ENCODE measurements around the gene CCDC154. TPM values are rescaled to one million over a fixed set of nuclear protein-coding genes. Genes with fewer than 3 reads are reported as not detected.
"Not testable (repeated sequence)": the region's sequence is repeated elsewhere in the genome, so short reads cannot be mapped to it uniquely, and the experiment has no call there.

Gene CCDC154
- polyA plus RNA-seq, 3 donors = 0.24 to 0.56 (median 0.55) TPM

- 60 to 84% (median 82%) methylated on average over 31 to 38 of the region's 38 CpGs for WGBS, 3 donors
- no peak overlapping the region for H3K27ac ChIP-seq (ENCODE audit: low read depth, low read length)
Measured at GRCh38 chr16:1443403-1443973, 868 bp downstream of the CCDC154 start.

GRCh38 chr16:1442697-1443096, 1.7 kb downstream of the CCDC154 start:
- WGBS, 3 donors = 68 to 89% (median 84%) methylated on average over 16 to 24 of the region's 24 CpGs
- H3K27ac ChIP-seq (ENCODE audit: low read depth, low read length) = no peak overlapping the region

GRCh38 chr16:1441391-1441829, 2.9 kb downstream of the CCDC154 start:
- H3K27ac ChIP-seq (ENCODE audit: low read depth, low read length) = no peak overlapping the region
- WGBS, 3 donors = 69 to 77% (median 73%) methylated on average over 21 to 22 of the region's 22 CpGs

- H3K27ac ChIP-seq (ENCODE audit: low read depth, low read length) = not testable (repeated sequence)
- WGBS, 3 donors = 92 to 93% (median 93%) methylated on average over 4 of the region's 4 CpGs
Measured at GRCh38 chr16:1439699-1440074, 4.7 kb downstream of the CCDC154 start.

- H3K27ac ChIP-seq (ENCODE audit: low read depth, low read length) = no peak overlapping the region
- 81 to 86% (median 83%) methylated on average over 25 to 27 of the region's 27 CpGs for WGBS, 3 donors
Measured at GRCh38 chr16:1439058-1439698, 5.2 kb downstream of the CCDC154 start.

GRCh38 chr16:1438229-1439057, 5.9 kb downstream of the CCDC154 start:
- 82 to 86% (median 83%) methylated on average over 32 to 35 of the region's 35 CpGs for WGBS, 3 donors
- H3K27ac ChIP-seq (ENCODE audit: low read depth, low read length) = no peak overlapping the region

- 89 to 91% (median 89%) methylated on average over 17 to 22 of the region's 22 CpGs for WGBS, 3 donors
- H3K27ac ChIP-seq (ENCODE audit: low read depth, low read length) = no peak overlapping the region
Measured at GRCh38 chr16:1437606-1438005, 6.8 kb downstream of the CCDC154 start.

- H3K27ac ChIP-seq (ENCODE audit: low read depth, low read length) = no peak overlapping the region
- WGBS, 3 donors = 90 to 93% (median 91%) methylated on average over 47 of the region's 47 CpGs
Measured at GRCh38 chr16:1436731-1437355, 7.5 kb downstream of the CCDC154 start.

GRCh38 chr16:1435921-1436697, 8.2 kb downstream of the CCDC154 start:
- no peak overlapping the region for H3K27ac ChIP-seq (ENCODE audit: low read depth, low read length)
- 80 to 87% (median 84%) methylated on average over 28 to 32 of the region's 32 CpGs for WGBS, 3 donors

GRCh38 chr16:1434644-1435592, 9.4 kb downstream of the CCDC154 start:
- no peak overlapping the region for H3K27ac ChIP-seq (ENCODE audit: low read depth, low read length)
- 89 to 94% (median 92%) methylated on average over 39 to 40 of the region's 40 CpGs for WGBS, 3 donors

- 45 to 57% (median 57%) methylated on average over 18 to 22 of the region's 22 CpGs for WGBS, 3 donors
- no peak overlapping the region for H3K27ac ChIP-seq (ENCODE audit: low read depth, low read length)
Measured at GRCh38 chr16:1433756-1434155, 10.6 kb downstream of the CCDC154 start.

GRCh38 chr16:1433263-1433560, 11.1 kb downstream of the CCDC154 start:
- 74 to 87% (median 87%) methylated on average over 13 to 14 of the region's 14 CpGs for WGBS, 3 donors
- no peak overlapping the region for H3K27ac ChIP-seq (ENCODE audit: low read depth, low read length)

- WGBS, 3 donors = 65 to 81% (median 66%) methylated on average over 36 to 63 of the region's 63 CpGs
- H3K27ac ChIP-seq (ENCODE audit: low read depth, low read length) = no peak overlapping the region
Measured at GRCh38 chr16:1432388-1433262, 11.7 kb downstream of the CCDC154 start.

GRCh38 chr16:1431497-1432270, 12.7 kb downstream of the CCDC154 start:
- 70 to 81% (median 78%) methylated on average over 17 to 20 of the region's 20 CpGs for WGBS, 3 donors
- no peak overlapping the region for H3K27ac ChIP-seq (ENCODE audit: low read depth, low read length)

GRCh38 chr16:1430759-1431496, 13.4 kb downstream of the CCDC154 start, which contains the start of gene PERCC1:
TSS of gene PERCC1 (plus strand) at chr16:1431078. CDS start at chr16:1432594, 1,516 bp downstream.
- 43 to 60% (median 49%) methylated on average over 34 to 35 of the region's 35 CpGs for WGBS, 3 donors

More at GRCh38 chr16:1430759-1431496, 13.4 kb downstream of the CCDC154 start, which contains the start of gene PERCC1:
- H3K27ac ChIP-seq (ENCODE audit: low read depth, low read length) = no peak within 1 kb of the TSS
